A549 (cell line): ENCODE measurements around the gene ZHX3. TPM values are rescaled to one million over a fixed set of nuclear protein-coding genes. Genes with fewer than 3 reads are reported as not detected.

ENCODE experiments used
- ATAC-seq, 2 experiments: fragments of 200-7000 bp in 1 of 2; fragments of >200 bp in 1 of 2; cut with Nextera tagmentation in 1 of 2; cut with Tn5 transposase in 1 of 2; 3 replicates each; pipeline versions ENCODE4 v1.8.0 to v1.9.1; 2018 to 2020; ENCODE audit warnings: mild to moderate bottlenecking in 1 of 2, moderate library complexity in 1 of 2
- CTCF ChIA-PET: fragments of 300-600 bp; sonication (Branson Sonifier 250); formaldehyde crosslinking; extraction: SDS; loops from one replicate; lab custom pipeline; 2021; ENCODE audit warnings: antibody characterized with exemption, inconsistent platforms; lab: Yijun Ruan, JAX
- POLR2A ChIA-PET: fragments of 350-600 bp; formaldehyde crosslinking; extraction: SDS; loops from one replicate; lab custom pipeline; 2021; ENCODE audit warnings: antibody characterized with exemption, inconsistent platforms; lab: Yijun Ruan, JAX
- DNase-seq, 2 experiments: peaks; one replicate each; pipeline versions ENCODE4 v3.0.0 to v3.0.0-alpha.2; 2011 to 2016; ENCODE audit warnings: low read depth in 1 of 2, low spot score in 1 of 2
- FAIRE-seq: peaks from 2 replicates; lab custom pipeline; 2011; peaks lifted over from hg19 to GRCh38; lab: Jason Lieb, UNC
- H3K27ac ChIP-seq, 2 experiments: fragments of >200 bp; sonication (Bioruptor Twin); formaldehyde crosslinking; 3 replicates each; pipeline ENCODE4 v1.5.1; 2016 to 2017
- H3K4me1 ChIP-seq: fragments of >200 bp; sonication (Bioruptor Twin); formaldehyde crosslinking; 3 replicates; pipeline ENCODE4 v1.6.1; 2016
- H3K4me2 ChIP-seq: fragments of >200 bp; sonication (Bioruptor Twin); formaldehyde crosslinking; 3 replicates; pipeline ENCODE4 v1.6.1; 2016
- H3K4me3 ChIP-seq: fragments of >200 bp; sonication (Bioruptor Twin); formaldehyde crosslinking; 3 replicates; pipeline ENCODE4 v1.5.1; 2016
- H3K9me3 ChIP-seq: fragments of >200 bp; sonication (Bioruptor Twin); formaldehyde crosslinking; 3 replicates; pipeline ENCODE4 v1.6.1; 2016
- BCL3 ChIP-seq: fragments of >200 bp; sonication (Bioruptor Twin); formaldehyde crosslinking; IDR thresholded peaks from 3 replicates; pipeline ENCODE4 v1.6.1; 2016
- BHLHE40 ChIP-seq: IDR thresholded peaks from 2 replicates; pipeline ENCODE4 v1.6.1; 2012; ENCODE audit warnings: low read depth, low read length, inconsistent platforms
- CBX2 ChIP-seq: fragments of 200-600 bp; sonication (generic); IDR thresholded peaks from 2 replicates; pipeline ENCODE4 v1.6.1; 2016; ENCODE audit warnings: low read depth, mild to moderate bottlenecking, borderline replicate concordance
- CTCF ChIP-seq: fragments of >200 bp; sonication (Bioruptor Twin); formaldehyde crosslinking; IDR thresholded peaks from 3 replicates; pipeline ENCODE4 v1.5.1; 2016
- FOSB ChIP-seq: fragments of 250-450 bp; sonication (Bioruptor Pico); IDR thresholded peaks from 2 replicates; pipeline ENCODE4 v1.5.0; 2020; ENCODE audit warnings: mild to moderate bottlenecking, moderate library complexity
- FOSL2 ChIP-seq, 2 experiments: fragments of 450-650 bp in 1 of 2; fragments of >200 bp in 1 of 2; sonication (Bioruptor Twin) in 1 of 2; formaldehyde crosslinking; IDR thresholded peaks; 2 replicates each; pipeline versions ENCODE4 v1.5.0 to v1.6.1; 2016 to 2020; ENCODE audit warnings: mild to moderate bottlenecking in 1 of 2, moderate library complexity in 1 of 2
- GATA3 ChIP-seq: IDR thresholded peaks from 2 replicates; pipeline ENCODE4 v1.6.1; 2012; ENCODE audit warnings: borderline replicate concordance
- HDAC2 ChIP-seq: fragments of 200-600 bp; sonication (generic); IDR thresholded peaks from 2 replicates; pipeline ENCODE4 v1.6.1; 2016
- HES2 ChIP-seq: fragments of >200 bp; sonication (Bioruptor Twin); formaldehyde crosslinking; IDR thresholded peaks from 2 replicates; pipeline ENCODE4 v1.6.1; 2016
- HEYL ChIP-seq: fragments of 250-450 bp; sonication (Bioruptor Pico); IDR thresholded peaks from 2 replicates; pipeline ENCODE4 v1.8.0; 2021; ENCODE audit warnings: mild to moderate bottlenecking, moderate library complexity
- JUNB ChIP-seq: fragments of >200 bp; sonication (Bioruptor Twin); formaldehyde crosslinking; IDR thresholded peaks from 2 replicates; pipeline ENCODE4 v1.6.1; 2016
- KDM1A ChIP-seq: fragments of 200-600 bp; sonication (generic); IDR thresholded peaks from 2 replicates; pipeline ENCODE4 v1.6.1; 2016; ENCODE audit warnings: low read depth, mild to moderate bottlenecking
- NPAS2 ChIP-seq: fragments of 250-450 bp; sonication (Bioruptor Pico); IDR thresholded peaks from 2 replicates; pipeline ENCODE4 v1.8.0; 2022; ENCODE audit warnings: mild to moderate bottlenecking, moderate library complexity, borderline replicate concordance
- PBX3 ChIP-seq: IDR thresholded peaks from 2 replicates; pipeline ENCODE4 v1.6.1; 2012
- PHF8 ChIP-seq: fragments of 200-600 bp; sonication (generic); IDR thresholded peaks from 2 replicates; pipeline ENCODE4 v1.6.1; 2016; ENCODE audit warnings: low read depth, mild to moderate bottlenecking, antibody characterized with exemption, moderate library complexity, borderline replicate concordance
- POLR2A ChIP-seq: IDR thresholded peaks from 2 replicates; pipeline ENCODE4 v1.6.1; 2012; ENCODE audit warnings: mild to moderate bottlenecking, low read length
- RARB ChIP-seq: fragments of 250-450 bp; sonication (Bioruptor Pico); IDR thresholded peaks from 2 replicates; pipeline ENCODE4 v1.8.0; 2021; ENCODE audit warnings: mild to moderate bottlenecking, moderate library complexity
- RFX5 ChIP-seq: fragments of 450-650 bp; IDR thresholded peaks from 2 replicates; pipeline ENCODE4 v1.7.1; 2014; ENCODE audit warnings: antibody characterized with exemption, mild to moderate bottlenecking, moderate library complexity
- RNF2 ChIP-seq: fragments of 200-600 bp; sonication (generic); IDR thresholded peaks from 2 replicates; pipeline ENCODE4 v1.6.1; 2016; ENCODE audit warnings: low read depth, mild to moderate bottlenecking, antibody characterized with exemption, moderate library complexity, borderline replicate concordance
- SMC3 ChIP-seq: fragments of >200 bp; sonication (Bioruptor Twin); formaldehyde crosslinking; IDR thresholded peaks from 3 replicates; pipeline ENCODE4 v1.6.1; 2018; ENCODE audit warnings: inconsistent platforms
- SREBF2 ChIP-seq: fragments of 450-650 bp; IDR thresholded peaks from 2 replicates; pipeline ENCODE4 v1.6.1; 2014; ENCODE audit warnings: mild to moderate bottlenecking, moderate library complexity
- TP53 ChIP-seq: fragments of 250-450 bp; sonication (Bioruptor Pico); IDR thresholded peaks from 2 replicates; pipeline ENCODE4 v1.5.0; 2021; ENCODE audit warnings: mild to moderate bottlenecking, moderate library complexity
- USF2 ChIP-seq: fragments of 450-650 bp; IDR thresholded peaks from 2 replicates; pipeline ENCODE4 v1.6.1; 2014; ENCODE audit warnings: antibody characterized with exemption
- WGBS: methylation state at CpG from one replicate; pipeline ENCODE4 v1.1.6; 2017; ENCODE audit errors: missing lambda C conversion rate; 5-methylcytosine and 5-hydroxymethylcytosine counted together
- polyA plus RNA-seq, 4 experiments: library from polyadenylated mRNA; depleted of rRNA in 3 of 4; stranded (reverse); fragments of >200 nt; fragmentation: RNase III in 1 of 4; extraction: RNeasy Plus Mini Kit Qiagen cat#74134 plus additional on column Dnase treatment in 1 of 4; gene quantifications; 2 replicates in 3 of 4; 3 replicates in 1 of 4; pipeline ENCODE4 v1.2.3, GENCODE V29; 2011 to 2017

Gene ZHX3
- polyA plus RNA-seq, 2 of the 4 experiments (the other 2 are of a cell fraction) = 3.6 to 4.1 TPM

GRCh38 chr20:41201760-41202159, 115.8 kb downstream of the ZHX3 start:
- 78% methylated on average over 8 of the region's 8 CpGs for WGBS
- Histone ChIP-seq H3K4me3 (no peak overlapping the region), H3K9me3 (peaks cover 20% of the 10 kb centered on the region; the same call in 2 of the 3 replicates), H3K4me1 (no peaks in the 10 kb centered on the region), H3K27ac (no peak overlapping the region), H3K4me2 (no peak overlapping the region)
- TF ChIP-seq BHLHE40 = no peak
- TF ChIP-seq NPAS2 = no peak
- no peak for TF ChIP-seq TP53 (CRISPR knock-in tag)
- TF ChIP-seq HES2 = no peak
- TF ChIP-seq JUNB = no peak
- no peak for TF ChIP-seq SMC3
- no peak for TF ChIP-seq GATA3
- no peak for TF ChIP-seq RARB (CRISPR knock-in tag)
- no peak for TF ChIP-seq RNF2
- ChIA-PET CTCF (interaction anchor here (1.0 to 4.4 kb wide), 4 partner anchors 10 to 139 kb away, joined by 3 to 16 read pairs (median 4); partner anchors contain the start of gene LPIN3), POLR2A (no interaction called here)
- ATAC-seq (no peak), FAIRE-seq (no peak), DNase-seq (no peak)

DNA sequence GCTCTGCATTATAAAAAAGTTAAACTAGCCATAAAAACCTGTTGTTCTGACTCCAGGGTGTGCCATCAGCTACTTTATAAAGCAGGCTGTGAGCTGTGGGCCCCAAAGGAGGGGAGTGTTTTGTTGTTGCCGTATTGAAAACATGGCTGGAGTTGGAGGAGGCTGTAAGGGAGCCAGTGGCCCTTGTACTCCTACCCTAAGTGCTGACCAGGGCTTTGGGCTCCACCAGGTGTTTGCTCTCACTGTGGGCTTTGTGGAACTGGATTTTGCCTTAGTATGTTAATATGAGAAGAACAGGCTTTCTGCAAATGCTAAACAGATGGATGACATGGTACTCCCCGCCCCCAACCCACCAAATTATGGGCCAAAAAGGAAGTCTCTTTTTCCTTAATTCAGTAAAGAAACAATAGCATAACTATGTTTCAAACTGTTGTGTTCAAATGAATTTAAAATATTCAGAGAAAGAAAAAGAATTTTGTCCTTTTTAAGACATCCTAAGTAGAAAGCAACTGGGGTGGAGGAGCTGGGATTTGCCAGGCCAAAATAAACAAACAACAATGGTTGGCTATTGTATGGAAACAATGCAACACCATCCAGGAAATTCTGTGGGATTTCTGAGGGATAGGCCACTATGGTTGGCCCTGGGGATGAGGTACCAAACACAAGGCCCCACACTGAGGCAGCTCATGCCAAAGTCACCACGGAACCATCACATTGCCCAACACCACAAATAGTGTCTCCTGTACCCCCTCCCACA, 116.9 kb downstream of the ZHX3 start:
- 45% methylated on average over 3 of the region's 3 CpGs for WGBS
- H3K27ac ChIP-seq = no peak overlapping the region
- FAIRE-seq (no peak), ATAC-seq (no peak), DNase-seq (no peak)
- ChIA-PET POLR2A (no interaction called here), CTCF (interaction anchor here (1.1 to 4.4 kb wide), 5 partner anchors 28 to 139 kb away, joined by 3 to 16 read pairs (median 4); no protein-coding TSS in a partner anchor)
- H3K4me3 ChIP-seq = no peak overlapping the region
- TF ChIP-seq SREBF2 (no peak), FOSB (CRISPR knock-in tag) (no peak), PBX3 (no peak), PHF8 (no peak), CTCF (no peak), CBX2 (no peak), POLR2A (no peak), HES2 (no peak), HEYL (CRISPR knock-in tag) (no peak), FOSL2 (IDR thresholded peaks at IDR 0.05) (no peak), FOSL2 (CRISPR knock-in tag; IDR thresholded peaks at IDR 0.05) (no peak), HDAC2 (no peak), RNF2 (no peak), KDM1A (no peak), RARB (CRISPR knock-in tag) (no peak), USF2 (no peak), TP53 (CRISPR knock-in tag) (no peak), BCL3 (no peak), RFX5 (no peak)
- peaks cover 20% of the 10 kb centered on the region; the same call in 2 of the 3 replicates for H3K9me3 ChIP-seq
- H3K4me1 ChIP-seq = no peaks in the 10 kb centered on the region
- no peak overlapping the region for H3K4me2 ChIP-seq
